G401.6 (cell line): ENCODE data around the gene CAB39L.
"Not testable (repeated sequence)": the region's sequence is repeated elsewhere in the genome, so short reads cannot be mapped to it uniquely, and the experiment has no call there.

Experiments
- FAIRE-seq: peaks from 2 replicates; lab custom pipeline; 2012; peaks lifted over from hg19 to GRCh38; lab: Jason Lieb, UNC

The CAB39L gene

GRCh38 chr13:49308097-49308875 is 135.6 kb downstream of the CAB39L start:
- no peak for FAIRE-seq

- FAIRE-seq = no peak
Observed at GRCh38 chr13:49307365-49307764, 136.5 kb downstream of the CAB39L start.

GRCh38 chr13:49305792-49306425 is 138.0 kb downstream of the CAB39L start:
- FAIRE-seq = no peak

GRCh38 chr13:49304763-49305700 is 138.8 kb downstream of the CAB39L start:
- no peak for FAIRE-seq

GRCh38 chr13:49304356-49304755 is 139.5 kb downstream of the CAB39L start:
- FAIRE-seq = no peak

GRCh38 chr13:49303533-49304252 is 140.2 kb downstream of the CAB39L start:
- no peak for FAIRE-seq

- FAIRE-seq = no peak
Observed at GRCh38 chr13:49302817-49303216, 141.0 kb downstream of the CAB39L start.

- no peak for FAIRE-seq
Observed at GRCh38 chr13:49302222-49302621, 141.6 kb downstream of the CAB39L start.

- FAIRE-seq = peak; percentile 92
Observed at GRCh38 chr13:49300739-49301589, 142.9 kb downstream of the CAB39L start.

GRCh38 chr13:49300276-49300675 is 143.6 kb downstream of the CAB39L start:
- no peak for FAIRE-seq

- FAIRE-seq = no peak
Observed at GRCh38 chr13:49298903-49299605, 144.8 kb downstream of the CAB39L start.

GRCh38 chr13:49298416-49298815 is 145.4 kb downstream of the CAB39L start:
- FAIRE-seq = no peak

- FAIRE-seq = no peak
Observed at GRCh38 chr13:49297338-49297737, 146.5 kb downstream of the CAB39L start.

GRCh38 chr13:49296659-49297058 is 147.2 kb downstream of the CAB39L start:
- FAIRE-seq = no peak

GRCh38 chr13:49295244-49295643 is 148.6 kb downstream of the CAB39L start:
- no peak for FAIRE-seq

GRCh38 chr13:49294723-49295122 is 149.1 kb downstream of the CAB39L start:
- not testable (repeated sequence) for FAIRE-seq

GRCh38 chr13:49292742-49293486 is 150.9 kb downstream of the CAB39L start:
- FAIRE-seq = no peak

- no peak for FAIRE-seq
Observed at GRCh38 chr13:49288458-49288857, 155.4 kb downstream of the CAB39L start.

- FAIRE-seq = no peak
Observed at GRCh38 chr13:49287995-49288394, 155.9 kb downstream of the CAB39L start.

- FAIRE-seq = no peak
Observed at GRCh38 chr13:49279885-49280284, 164.0 kb downstream of the CAB39L start.
